Neuronal stem cell (in vitro differentiated cells): ENCODE data around the gene AHCYL2.

ENCODE experiments used
- DNase-seq: peaks from one replicate; pipeline ENCODE4 v3.0.0-alpha.2; 2013; ENCODE audit warnings: low spot score
- H2AFZ ChIP-seq: one replicate; pipeline ENCODE4 v1.6.1; 2013; ENCODE audit warnings: mild to moderate bottlenecking, low read length, inconsistent platforms
- H2AK5ac ChIP-seq: 2 replicates; pipeline ENCODE4 v1.6.1; 2013; ENCODE audit warnings: low read depth, mild to moderate bottlenecking, inconsistent platforms, low read length, moderate library complexity, mixed read lengths
- H2BK120ac ChIP-seq: 2 replicates; pipeline ENCODE4 v1.6.1; 2013; ENCODE audit warnings: low read depth, mild to moderate bottlenecking, inconsistent platforms, low read length, moderate library complexity, mixed read lengths
- H2BK12ac ChIP-seq: one replicate; pipeline ENCODE4 v1.6.1; 2013; ENCODE audit warnings: low read length, inconsistent platforms
- H2BK15ac ChIP-seq: 2 replicates; pipeline ENCODE4 v1.6.1; 2013; ENCODE audit warnings: mild to moderate bottlenecking, low read length, inconsistent platforms, mixed read lengths
- H2BK5ac ChIP-seq: one replicate; pipeline ENCODE4 v1.6.1; 2013; ENCODE audit warnings: inconsistent platforms, mild to moderate bottlenecking, low read length, moderate library complexity
- H3K14ac ChIP-seq: one replicate; pipeline ENCODE4 v1.6.1; 2013; ENCODE audit warnings: low read length, inconsistent platforms
- H3K18ac ChIP-seq: 2 replicates; pipeline ENCODE4 v1.6.1; 2013; ENCODE audit warnings: low read length, inconsistent platforms
- H3K23ac ChIP-seq: 2 replicates; pipeline ENCODE4 v1.6.1; 2013; ENCODE audit warnings: low read depth, mild to moderate bottlenecking, mixed read lengths, low read length, inconsistent platforms; ENCODE audit not compliant: poor library complexity
- H3K27ac ChIP-seq: replicated peaks from 3 replicates; pipeline ENCODE4 v1.5.1; 2013; ENCODE audit warnings: low read length, inconsistent platforms
- H3K27me3 ChIP-seq, 3 experiments: 2 replicates each; pipeline ENCODE4 v1.6.1; 2013; ENCODE audit warnings: low read length in 3 of 3, mild to moderate bottlenecking in 2 of 3, inconsistent platforms in 1 of 3, low read depth in 1 of 3, mixed read lengths in 1 of 3, moderate library complexity in 1 of 3; ENCODE audit not compliant: control insufficient read depth in 3 of 3, insufficient read depth in 3 of 3
- H3K36me3 ChIP-seq, 2 donors: replicated peaks in 1 of 2; 2 replicates each; pipeline ENCODE4 v1.6.1; 2013; ENCODE audit warnings: low read length in 2 of 2; ENCODE audit not compliant: control insufficient read depth in 2 of 2, insufficient read depth in 2 of 2
- H3K4ac ChIP-seq: 2 replicates; pipeline ENCODE4 v1.6.1; 2013; ENCODE audit warnings: inconsistent platforms, mild to moderate bottlenecking, low read length, moderate library complexity
- H3K4me1 ChIP-seq, 2 donors: 1 replicate in 1 of 2; 2 replicates in 1 of 2; pipeline ENCODE4 v1.6.1; 2013; ENCODE audit warnings: low read length in 2 of 2, low read depth in 1 of 2; ENCODE audit not compliant: control insufficient read depth in 2 of 2, insufficient read depth in 1 of 2
- H3K4me2 ChIP-seq: one replicate; pipeline ENCODE4 v1.6.1; 2013; ENCODE audit warnings: mild to moderate bottlenecking, low read length, inconsistent platforms; ENCODE audit not compliant: insufficient read depth, poor library complexity, severe bottlenecking
- H3K4me3 ChIP-seq, 2 donors: 2 replicates each; pipeline ENCODE4 v1.5.1; 2013; ENCODE audit warnings: low read length in 2 of 2, mild to moderate bottlenecking in 2 of 2, inconsistent platforms in 1 of 2, moderate library complexity in 1 of 2
- H3K79me1 ChIP-seq: one replicate; pipeline ENCODE4 v1.6.1; 2013; ENCODE audit warnings: low read depth, mild to moderate bottlenecking, inconsistent platforms, low read length, moderate library complexity
- H3K9ac ChIP-seq: one replicate; pipeline ENCODE4 v1.6.1; 2013; ENCODE audit warnings: mild to moderate bottlenecking, low read depth, low read length, inconsistent platforms; ENCODE audit not compliant: poor library complexity
- H3K9me3 ChIP-seq, 2 donors: replicated peaks in 1 of 2; 2 replicates each; pipeline versions ENCODE3 to v1.6.1; 2013; ENCODE audit warnings: low read length in 2 of 2, mild to moderate bottlenecking in 2 of 2, inconsistent platforms in 1 of 2, low read depth in 1 of 2, mixed read lengths in 1 of 2, moderate library complexity in 1 of 2; ENCODE audit not compliant: control insufficient read depth in 2 of 2, insufficient read depth in 1 of 2
- H4K8ac ChIP-seq: one replicate; pipeline ENCODE4 v1.6.1; 2013; ENCODE audit warnings: low read depth, mild to moderate bottlenecking, inconsistent platforms, low read length, moderate library complexity
- H4K91ac ChIP-seq: one replicate; pipeline ENCODE4 v1.6.1; 2013; ENCODE audit warnings: low read length, low read depth, mild to moderate bottlenecking, inconsistent platforms; ENCODE audit not compliant: poor library complexity
- WGBS, 2 donors: extraction: QIAGEN DNeasy Blood & Tissue Kit; methylation state at CpG; one replicate each; pipeline ENCODE4 v1.1.7; 2013; ENCODE audit warnings: missing lambda C conversion rate in 2 of 2, mixed read lengths in 1 of 2; ENCODE audit not compliant: insufficient read length in 2 of 2, insufficient replicate concordance in 1 of 2; ENCODE audit errors: extremely low coverage in 2 of 2; 5-methylcytosine and 5-hydroxymethylcytosine counted together

The AHCYL2 gene

DNA sequence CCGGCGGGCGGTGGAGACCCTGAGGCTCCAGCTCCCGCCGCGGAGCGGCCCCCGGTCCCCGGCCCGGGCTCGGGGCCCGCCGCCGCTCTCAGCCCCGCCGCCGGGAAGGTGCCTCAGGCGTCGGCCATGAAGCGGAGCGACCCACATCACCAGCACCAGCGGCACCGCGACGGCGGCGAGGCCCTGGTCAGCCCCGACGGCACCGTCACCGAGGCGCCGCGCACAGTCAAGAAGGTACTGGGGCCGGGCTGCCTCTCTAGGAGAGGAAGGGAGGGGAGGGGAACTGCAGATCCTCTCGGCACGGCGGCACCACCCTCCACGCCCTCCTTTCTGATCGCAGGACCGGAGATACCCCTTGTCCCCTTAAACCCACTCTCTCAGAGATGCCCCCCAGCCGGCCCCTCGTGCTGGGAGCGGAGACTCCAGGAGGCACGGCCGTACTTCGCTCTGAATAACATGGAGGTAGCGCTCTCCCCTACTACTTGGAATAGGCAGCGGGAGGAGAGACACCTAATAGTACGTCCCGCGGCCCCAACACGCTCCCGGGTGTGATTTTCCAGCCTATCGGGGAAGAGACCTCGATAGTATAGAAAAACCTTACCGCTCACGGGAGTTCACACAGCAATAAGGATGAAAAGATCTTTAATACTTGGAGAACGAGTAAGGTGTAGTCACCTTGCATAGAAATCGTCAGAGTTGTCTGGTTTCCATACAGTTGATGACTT, 538 bp downstream of the AHCYL2 start:
- peaks cover 0 to 9% of the 10 kb centered on the region in 2 donors for H3K4me1 ChIP-seq
- peak overlapping the region; percentile 42 for H2BK15ac ChIP-seq
- H3K23ac ChIP-seq: peak overlapping the region; percentile 95
- no peaks in the 10 kb centered on the region for H3K79me1 ChIP-seq
- peak overlapping the region; percentile 89 for H3K27ac ChIP-seq
- peaks cover 0 to 5% of the 10 kb centered on the region in 2 donors for H3K36me3 ChIP-seq
- no peak overlapping the region for H2AK5ac ChIP-seq
- H3K4me3 ChIP-seq: peak overlapping the region; percentile 57 to 98
- WGBS, 2 donors: no CpG with 5 or more reads among the region's 60 CpGs
- H2BK12ac ChIP-seq: no peak overlapping the region
- H2BK5ac ChIP-seq: no peak overlapping the region
- H3K9ac ChIP-seq: peak overlapping the region; percentile 94
- peak overlapping the region; percentile 96 for H3K18ac ChIP-seq
- H3K27me3 ChIP-seq: no peaks in the 10 kb centered on the region
- H3K4me2 ChIP-seq: peak overlapping the region; percentile 63
- DNase-seq: peak; percentile 61
- no peak overlapping the region for H4K91ac ChIP-seq
- H3K9me3 ChIP-seq: no peaks in the 10 kb centered on the region
- no peak overlapping the region for H4K8ac ChIP-seq
- no peak overlapping the region for H3K4ac ChIP-seq
- no peak overlapping the region for H3K14ac ChIP-seq
- H2BK120ac ChIP-seq: no peak overlapping the region
- peak overlapping the region; percentile 81 for H2AFZ ChIP-seq

DNA sequence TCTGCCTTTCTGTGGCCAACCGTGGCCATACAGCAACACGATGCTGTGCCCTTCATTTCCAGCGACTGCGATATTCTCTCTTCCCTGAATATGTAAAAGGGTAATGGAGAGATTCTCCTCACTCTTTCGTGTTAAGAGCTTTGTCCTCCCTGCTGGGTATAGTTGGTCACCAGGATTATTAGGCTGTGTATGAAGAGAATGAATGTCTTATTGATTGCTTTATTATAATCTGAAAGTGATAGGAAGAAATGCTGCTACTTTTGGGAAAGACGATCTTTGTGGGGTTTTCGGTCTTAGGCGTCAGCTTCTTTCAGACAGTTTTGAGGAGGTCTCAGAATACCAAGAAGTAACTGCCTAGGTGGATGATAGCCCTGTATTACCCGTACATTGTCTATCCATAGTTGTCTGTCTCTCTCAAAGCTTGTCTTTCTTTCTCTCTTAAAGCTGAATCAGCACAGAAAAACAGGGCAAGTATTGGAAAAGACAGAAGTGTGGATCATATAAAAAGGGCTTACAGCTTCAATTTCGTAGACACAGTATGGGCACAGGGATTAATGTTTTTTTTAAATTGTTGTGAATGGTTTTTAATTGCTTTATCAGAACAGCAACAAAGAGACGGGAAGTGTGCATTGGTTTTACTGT, 1.2 kb downstream of the AHCYL2 start:
- H3K23ac ChIP-seq: no peak overlapping the region
- peaks cover 0 to 5% of the 10 kb centered on the region in 2 donors for H3K36me3 ChIP-seq
- no peak overlapping the region for H2BK5ac ChIP-seq
- no peak overlapping the region for H3K9ac ChIP-seq
- H3K14ac ChIP-seq: no peak overlapping the region
- H4K8ac ChIP-seq: no peak overlapping the region
- no peak overlapping the region for H2AK5ac ChIP-seq
- no peak overlapping the region for H3K18ac ChIP-seq
- peak overlapping the region; percentile 63 for H3K4me2 ChIP-seq
- WGBS, 2 donors: no CpG with 5 or more reads among the region's 11 CpGs
- no peak overlapping the region for H2BK120ac ChIP-seq
- no peak for DNase-seq
- peak overlapping the region; percentile 57 to 98 for H3K4me3 ChIP-seq
- peaks cover 0 to 9% of the 10 kb centered on the region in 2 donors for H3K4me1 ChIP-seq
- no peaks in the 10 kb centered on the region for H3K9me3 ChIP-seq
- no peak overlapping the region for H3K27ac ChIP-seq
- H3K4ac ChIP-seq: no peak overlapping the region
- H3K27me3 ChIP-seq: no peaks in the 10 kb centered on the region
- peak overlapping the region; percentile 81 for H2AFZ ChIP-seq
- no peaks in the 10 kb centered on the region for H3K79me1 ChIP-seq
- no peak overlapping the region for H2BK12ac ChIP-seq
- no peak overlapping the region for H4K91ac ChIP-seq
- no peak overlapping the region for H2BK15ac ChIP-seq

- H2BK5ac ChIP-seq: no peak overlapping the region
- no peaks in the 10 kb centered on the region for H3K9me3 ChIP-seq
- H3K79me1 ChIP-seq: no peaks in the 10 kb centered on the region
- H2AK5ac ChIP-seq: no peak overlapping the region
- no peak overlapping the region for H3K14ac ChIP-seq
- no peak overlapping the region for H2BK15ac ChIP-seq
- H3K4me3 ChIP-seq: no peak overlapping the region
- no peak overlapping the region for H3K4me2 ChIP-seq
- H4K8ac ChIP-seq: no peak overlapping the region
- no peak overlapping the region for H2BK12ac ChIP-seq
- H3K36me3 ChIP-seq: peaks cover 0 to 8% of the 10 kb centered on the region in 2 donors
- H2AFZ ChIP-seq: no peak overlapping the region
- no CpG with 5 or more reads among the region's 4 CpGs for WGBS, 2 donors
- no peak overlapping the region for H3K23ac ChIP-seq
- DNase-seq: no peak
- no peak overlapping the region for H3K18ac ChIP-seq
- no peak overlapping the region for H3K9ac ChIP-seq
- no peak overlapping the region for H3K27ac ChIP-seq
- peaks cover 4 to 14% of the 10 kb centered on the region in 2 donors for H3K4me1 ChIP-seq
- no peak overlapping the region for H4K91ac ChIP-seq
- H3K27me3 ChIP-seq: no peaks in the 10 kb centered on the region
- H2BK120ac ChIP-seq: no peak overlapping the region
- H3K4ac ChIP-seq: no peak overlapping the region
These were observed 3.1 kb downstream of the AHCYL2 start for GRCh38 chr7:129227646-129228578.
